AG04449 (cell line): ENCODE measurements around the gene TMEM168.
"Not testable (repeated sequence)": the region's sequence is repeated elsewhere in the genome, so short reads cannot be mapped to it uniquely, and the experiment has no call there.

ENCODE experiments used
- CTCF ChIA-PET: fragments of 350-600 bp; formaldehyde crosslinking; extraction: SDS; loops from one replicate; lab custom pipeline; 2021; ENCODE audit warnings: antibody characterized with exemption; lab: Yijun Ruan, JAX
- POLR2A ChIA-PET: fragments of 400-600, 350-600 bp; formaldehyde crosslinking; extraction: SDS; loops from one replicate; lab custom pipeline; 2020; ENCODE audit warnings: antibody characterized with exemption, inconsistent platforms; lab: Yijun Ruan, JAX
- DNase-seq: peaks from one replicate; pipeline ENCODE4 v3.0.0-alpha.2; 2010; ENCODE audit warnings: low read depth, low spot score
- H3K4me3 ChIP-seq: 2 replicates; pipeline ENCODE4 v1.5.1; 2011; ENCODE audit warnings: low read depth, mild to moderate bottlenecking, control low read depth, low read length
- CTCF ChIP-seq: IDR thresholded peaks from one replicate; pipeline ENCODE4 v1.5.1; 2011; ENCODE audit warnings: mild to moderate bottlenecking, moderate library complexity, low read length, control low read depth, inconsistent platforms; ENCODE audit not compliant: insufficient read depth; ENCODE audit errors: missing control alignments

The TMEM168 gene

GRCh38 chr7:112806156-112806555, 16.0 kb upstream of the TMEM168 start:
- TF ChIP-seq CTCF = no peak
- ChIA-PET POLR2A (no interaction called here), CTCF (no interaction called here)
- no peak overlapping the region for H3K4me3 ChIP-seq
- DNase-seq = no peak

GRCh38 chr7:112802406-112802805, 12.2 kb upstream of the TMEM168 start:
- no peak for TF ChIP-seq CTCF
- POLR2A ChIA-PET = no interaction called here
- H3K4me3 ChIP-seq = no peak overlapping the region
- CTCF ChIA-PET = no interaction called here
- DNase-seq = no peak

GRCh38 chr7:112800486-112800885, 10.3 kb upstream of the TMEM168 start:
- no peak for TF ChIP-seq CTCF
- ChIA-PET CTCF (no interaction called here), POLR2A (no interaction called here)
- no peak overlapping the region for H3K4me3 ChIP-seq
- DNase-seq = no peak

- no peak overlapping the region for H3K4me3 ChIP-seq
- ChIA-PET POLR2A (no interaction called here), CTCF (interaction anchor here (1.0 kb wide), 1 partner anchor 10 kb away, joined by 4 read pairs; no protein-coding TSS in a partner anchor)
- TF ChIP-seq CTCF = no peak
- DNase-seq = no peak
Measured at GRCh38 chr7:112799448-112800120, 9.4 kb upstream of the TMEM168 start.

- ChIA-PET POLR2A (no interaction called here), CTCF (interaction anchor here (1.0 kb wide), 1 partner anchor 9 kb away, joined by 4 read pairs; no protein-coding TSS in a partner anchor)
- TF ChIP-seq CTCF = no peak
- DNase-seq = no peak
- no peak overlapping the region for H3K4me3 ChIP-seq
Measured at GRCh38 chr7:112798274-112799159, 8.3 kb upstream of the TMEM168 start.

GRCh38 chr7:112796552-112796951, 6.4 kb upstream of the TMEM168 start:
- POLR2A ChIA-PET, H3K4me3 ChIP-seq, CTCF ChIA-PET, DNase-seq: not testable (repeated sequence)
